ENCODE data around the gene RNF44. TPM values are rescaled to one million over a fixed set of nuclear protein-coding genes. Genes with fewer than 3 reads are reported as not detected.

The RNF44 gene
- total RNA-seq, 1 experiment from 2014 or later = 58.4 TPM

- ChIA-PET POLR2A (interaction anchor here (1.9 kb wide), 1 partner anchor 8 kb away, joined by 6 read pairs; the partner anchor contains the start of gene RNF44), CTCF (no interaction called here)
Measured at GRCh38 chr5:176545737-176546509, 8.7 kb upstream of the RNF44 start.

GRCh38 chr5:176545388-176545736, 8.2 kb upstream of the RNF44 start:
- no peaks in the 10 kb centered on the region for H3K27me3 ChIP-seq (ENCODE audit: insufficient read depth, low read length)
- BruUV-seq (replicated peaks) = no TSS peak
- ATAC-seq (no peak), DNase-seq (ENCODE audit: low read depth, low spot score) (no peak)
- H3K27ac ChIP-seq (ENCODE audit: low read depth, low read length) = no peak overlapping the region
- peak overlapping the region; percentile 99 for H3K4me2 ChIP-seq (ENCODE audit: low read length)
- H3K9me3 ChIP-seq (ENCODE audit: control insufficient read depth in 1 of 2, insufficient read depth in 1 of 2, low read depth in 1 of 2, low read length in 2 of 2) = no peaks in the 10 kb centered on the region
- peaks cover 31 to 60% of the 10 kb centered on the region in 2 experiments for H3K4me1 ChIP-seq (ENCODE audit: control insufficient read depth in 1 of 2, insufficient read depth in 2 of 2, low read length in 2 of 2)
- ChIA-PET RAD21 (ENCODE audit: low non-redundant PET in 1 of 2, low total read pairs in 2 of 2, uncharacterized antibody in 2 of 2, unreplicated experiment in 2 of 2) (no interaction called here), POLR2A (no interaction called here), CTCF (no interaction called here)
- H3K36me3 ChIP-seq (ENCODE audit: control insufficient read depth in 1 of 2, insufficient read depth in 2 of 2, low read length in 2 of 2) = no peaks in the 10 kb centered on the region
- no peak overlapping the region for H2AFZ ChIP-seq (ENCODE audit: low read depth, low read length, poor library complexity, severe bottlenecking)
- peak overlapping the region; percentile 21; the same call in 1 of the 2 replicates for H3K9ac ChIP-seq (ENCODE audit: low read length)
- H3K79me2 ChIP-seq (ENCODE audit: insufficient read depth, low read length) = no peaks in the 10 kb centered on the region
- intact Hi-C loops (cut with micrococcal nuclease) = no loop called here
- H3K9me2 ChIP-seq (ENCODE audit: insufficient read depth) = no peaks in the 10 kb centered on the region
- H4K20me1 ChIP-seq (ENCODE audit: insufficient read depth) = no peaks in the 10 kb centered on the region
- no peak overlapping the region for H3K4me3 ChIP-seq (replicated peaks in 1 of 2; ENCODE audit: low read depth in 1 of 2, low read length in 2 of 2)
- TF ChIP-seq RAD21 (IDR thresholded peaks at IDR 0.05; ENCODE audit: low read depth) = no peak
- TF ChIP-seq MAX (IDR thresholded peaks at IDR 0.05) = no peak
- no peak for TF ChIP-seq FOSL1 (IDR thresholded peaks at IDR 0.05; ENCODE audit: low read depth)
- no peak for TF ChIP-seq CBX3 (IDR thresholded peaks at IDR 0.05; ENCODE audit: low read depth)
- TF ChIP-seq POLR2A (IDR thresholded peaks at IDR 0.05; ENCODE audit: borderline replicate concordance, extremely low read depth, insufficient read depth, insufficient read length) = no peak
- no peak for TF ChIP-seq SIN3A (IDR thresholded peaks at IDR 0.05; ENCODE audit: low read depth)
- TF ChIP-seq REST (IDR thresholded peaks at IDR 0.05; ENCODE audit: low read depth) = no peak
- no peak for TF ChIP-seq ZFX (IDR thresholded peaks at IDR 0.05)
- no peak for TF ChIP-seq EZH2 (IDR thresholded peaks at IDR 0.05)
- no peak for TF ChIP-seq EZH2phosphoT487 (IDR thresholded peaks at IDR 0.05; ENCODE audit: borderline replicate concordance)
- no peak for TF ChIP-seq ZNF274 (IDR thresholded peaks at IDR 0.05; ENCODE audit: low read depth, low read length)

More at GRCh38 chr5:176545737-176546509, 8.7 kb upstream of the RNF44 start:
- Histone ChIP-seq H3K4me1 (ENCODE audit: control insufficient read depth in 1 of 2, insufficient read depth in 2 of 2, low read length in 2 of 2) (peaks cover 31 to 58% of the 10 kb centered on the region in 2 experiments), H3K4me2 (ENCODE audit: low read length) (peak overlapping the region; percentile 99), H3K36me3 (ENCODE audit: control insufficient read depth in 1 of 2, insufficient read depth in 2 of 2, low read length in 2 of 2) (no peaks in the 10 kb centered on the region), H3K27ac (ENCODE audit: low read depth, low read length) (no peak overlapping the region), H2AFZ (ENCODE audit: low read depth, low read length, poor library complexity, severe bottlenecking) (no peak overlapping the region), H3K9me3 (ENCODE audit: control insufficient read depth in 1 of 2, insufficient read depth in 1 of 2, low read depth in 1 of 2, low read length in 2 of 2) (no peaks in the 10 kb centered on the region), H3K79me2 (ENCODE audit: insufficient read depth, low read length) (no peaks in the 10 kb centered on the region), H3K27me3 (ENCODE audit: insufficient read depth, low read length) (no peaks in the 10 kb centered on the region), H3K4me3 (replicated peaks in 1 of 2; ENCODE audit: low read depth in 1 of 2, low read length in 2 of 2) (no peak overlapping the region), H4K20me1 (ENCODE audit: insufficient read depth) (no peaks in the 10 kb centered on the region), H3K9ac (ENCODE audit: low read length) (peak overlapping the region; percentile 21; the same call in 1 of the 2 replicates), H3K9me2 (ENCODE audit: insufficient read depth) (no peaks in the 10 kb centered on the region)
- BruUV-seq (replicated peaks) = no TSS peak
- RAD21 ChIA-PET (ENCODE audit: low non-redundant PET in 1 of 2, low total read pairs in 2 of 2, uncharacterized antibody in 2 of 2, unreplicated experiment in 2 of 2) = no interaction called here
- intact Hi-C loops (cut with micrococcal nuclease) = no loop called here
- DNase-seq (ENCODE audit: low read depth, low spot score) (no peak), ATAC-seq (no peak)
- TF ChIP-seq POLR2AphosphoS5 (IDR thresholded peaks at IDR 0.05; ENCODE audit: low read depth, low read length) = peak; percentile 30; the same call in 1 of the 2 replicates
- TF ChIP-seq RAD21 (IDR thresholded peaks at IDR 0.05; ENCODE audit: low read depth) = no peak
- TF ChIP-seq ZBTB33 (IDR thresholded peaks at IDR 0.05; ENCODE audit: extremely low read depth, insufficient replicate concordance, low read length) = no peak
